Activated T-helper 17 cell treated with anti-CD3 and anti-CD28 coated beads, Interleukin-2, amount 50 U/mL, for 72 hours (primary cell): ENCODE data around the gene CFL1. TPM values are rescaled to one million over a fixed set of nuclear protein-coding genes. Genes with fewer than 3 reads are reported as not detected.

Experiments used
- ATAC-seq: fragments of 150-1000 bp; cut with Tn5 transposase; replicated peaks from 2 replicates; pipeline ENCODE4 v1.10.0; 2021; ENCODE audit warnings: mild to moderate bottlenecking, moderate library complexity
- H3K27ac Mint-ChIP-seq: one replicate; pipeline ENCODE4 v1.8.0; 2022; ENCODE audit warnings: mixed read lengths
- H3K27me3 Mint-ChIP-seq: one replicate; pipeline ENCODE4 v1.8.0; 2022; ENCODE audit warnings: mixed read lengths
- H3K36me3 Mint-ChIP-seq: one replicate; pipeline ENCODE4 v1.8.0; 2022; ENCODE audit warnings: low read depth, mild to moderate bottlenecking, mixed read lengths
- H3K4me1 Mint-ChIP-seq: one replicate; pipeline ENCODE4 v1.8.0; 2022; ENCODE audit warnings: mixed read lengths
- H3K4me3 Mint-ChIP-seq: one replicate; pipeline ENCODE4 v1.8.0; 2022; ENCODE audit warnings: mild to moderate bottlenecking, mixed read lengths
- H3K9me3 Mint-ChIP-seq: one replicate; pipeline ENCODE4 v1.8.0; 2022; ENCODE audit warnings: mixed read lengths
- total RNA-seq, 2 donors: library from RNA; stranded (reverse); gene quantifications; one replicate each; pipeline ENCODE4 v1.2.3, GENCODE V29; 2022

CFL1 gene
- total RNA-seq, 2 donors from 2014 or later = 682 to 1,566 TPM

DNA sequence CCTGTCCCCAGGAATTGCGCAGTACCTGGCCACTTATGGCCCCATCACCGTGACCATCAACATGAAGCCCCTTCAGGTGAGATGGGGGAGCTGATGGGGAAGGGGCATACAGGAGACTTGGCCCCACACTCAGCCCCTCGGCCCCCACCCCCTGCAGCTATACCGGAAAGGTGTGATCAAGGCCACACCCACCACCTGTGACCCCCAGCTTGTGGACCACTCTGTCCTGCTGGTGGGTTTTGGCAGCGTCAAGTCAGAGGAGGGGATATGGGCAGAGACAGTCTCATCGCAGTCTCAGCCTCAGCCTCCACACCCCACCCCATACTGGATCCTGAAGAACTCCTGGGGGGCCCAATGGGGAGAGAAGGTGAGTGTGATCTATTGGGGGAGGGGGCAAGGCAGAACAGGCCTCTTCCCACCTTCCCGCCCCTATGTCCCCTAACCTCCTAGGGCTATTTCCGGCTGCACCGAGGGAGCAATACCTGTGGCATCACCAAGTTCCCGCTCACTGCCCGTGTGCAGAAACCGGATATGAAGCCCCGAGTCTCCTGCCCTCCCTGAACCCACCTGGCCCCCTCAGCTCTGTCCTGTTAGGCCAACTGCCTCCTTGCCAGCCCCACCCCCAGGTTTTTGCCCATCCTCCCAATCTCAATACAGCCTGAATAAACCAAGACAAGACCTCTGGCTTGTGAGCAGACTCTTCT lies 25.2 kb upstream of the CFL1 start:
- Mint-ChIP-seq H3K9me3 (no peaks in the 10 kb centered on the region), H3K4me3 (no peak overlapping the region), H3K36me3 (peaks cover 45% of the 10 kb centered on the region), H3K27ac (no peak overlapping the region), H3K4me1 (peaks cover 24% of the 10 kb centered on the region), H3K27me3 (no peaks in the 10 kb centered on the region)
- ATAC-seq = no peak

DNA sequence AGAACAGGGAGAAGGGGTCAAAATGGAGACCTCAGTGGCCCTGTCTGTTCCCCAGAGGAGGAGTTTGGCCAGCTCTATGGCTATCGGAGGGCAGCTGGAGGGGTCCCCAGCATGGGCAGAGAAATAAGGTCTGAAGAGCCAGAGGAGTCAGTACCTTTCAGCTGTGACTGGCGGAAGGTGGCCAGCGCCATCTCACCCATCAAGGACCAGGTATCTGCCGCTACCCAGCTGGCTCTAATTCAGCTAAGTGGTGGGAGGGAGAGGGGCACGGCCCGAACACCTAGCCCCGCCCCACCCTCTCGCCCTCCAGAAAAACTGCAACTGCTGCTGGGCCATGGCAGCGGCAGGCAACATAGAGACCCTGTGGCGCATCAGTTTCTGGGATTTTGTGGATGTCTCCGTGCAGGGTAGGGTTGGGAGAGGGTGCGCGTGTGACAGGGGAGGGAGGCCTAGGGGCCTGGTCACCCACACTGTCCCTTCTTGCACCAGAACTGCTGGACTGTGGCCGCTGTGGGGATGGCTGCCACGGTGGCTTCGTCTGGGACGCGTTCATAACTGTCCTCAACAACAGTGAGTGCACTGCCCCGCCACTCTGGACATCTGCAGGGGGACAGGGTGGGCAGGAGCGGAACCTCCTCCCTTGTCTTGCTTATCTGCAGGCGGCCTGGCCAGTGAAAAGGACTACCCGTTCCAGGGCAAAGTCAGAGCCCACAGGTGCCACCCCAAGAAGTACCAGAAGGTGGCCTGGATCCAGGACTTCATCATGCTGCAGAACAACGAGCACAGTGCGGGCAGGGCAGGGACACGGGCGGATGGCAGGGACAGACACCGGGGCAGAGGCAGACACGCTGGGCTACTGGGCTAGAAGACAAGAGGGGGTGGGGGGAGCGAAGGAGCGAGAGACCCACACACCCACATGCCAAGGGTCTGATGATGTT lies 24.4 kb upstream of the CFL1 start:
- ATAC-seq = no peak
- H3K27ac Mint-ChIP-seq = peak overlapping the region; percentile 90
- H3K9me3 Mint-ChIP-seq = no peaks in the 10 kb centered on the region
- peaks cover 40% of the 10 kb centered on the region for H3K36me3 Mint-ChIP-seq
- no peaks in the 10 kb centered on the region for H3K27me3 Mint-ChIP-seq
- H3K4me1 Mint-ChIP-seq = peaks cover 24% of the 10 kb centered on the region
- H3K4me3 Mint-ChIP-seq = no peak overlapping the region

DNA sequence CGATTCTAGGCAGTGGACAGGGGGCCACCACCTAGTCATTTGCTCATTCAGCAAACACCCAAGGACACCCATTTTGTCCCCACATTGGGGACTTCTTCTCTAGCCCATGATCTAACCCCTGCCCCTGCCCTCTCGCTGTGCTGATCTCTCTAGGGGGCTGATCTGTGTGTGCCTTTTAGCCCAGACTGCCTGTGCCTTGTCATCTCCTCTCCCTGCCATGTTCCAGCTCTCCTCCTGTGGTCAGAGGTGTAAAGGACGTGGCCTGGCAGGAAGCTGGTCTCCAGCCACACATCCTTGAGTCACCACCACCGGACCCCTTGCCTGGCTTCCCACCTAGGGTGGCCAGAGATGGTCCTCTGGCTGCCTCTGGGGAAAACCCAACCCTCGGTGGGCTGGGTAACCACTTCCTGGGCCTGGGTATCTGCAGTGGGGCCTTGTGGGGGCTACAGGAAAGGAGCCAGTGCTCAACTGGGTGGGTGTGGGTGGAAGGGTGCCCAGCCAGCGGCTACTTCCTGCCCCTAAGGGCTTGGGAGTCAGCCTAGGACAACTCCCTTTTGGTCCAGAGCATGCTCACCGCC lies 23.0 kb upstream of the CFL1 start:
- peak overlapping the region; percentile 66 for H3K4me3 Mint-ChIP-seq
- peak overlapping the region; percentile 90 for H3K27ac Mint-ChIP-seq
- H3K4me1 Mint-ChIP-seq = peaks cover 16% of the 10 kb centered on the region
- H3K36me3 Mint-ChIP-seq = peaks cover 27% of the 10 kb centered on the region
- no peaks in the 10 kb centered on the region for H3K27me3 Mint-ChIP-seq
- peak; percentile 37 for ATAC-seq
- no peaks in the 10 kb centered on the region for H3K9me3 Mint-ChIP-seq

DNA sequence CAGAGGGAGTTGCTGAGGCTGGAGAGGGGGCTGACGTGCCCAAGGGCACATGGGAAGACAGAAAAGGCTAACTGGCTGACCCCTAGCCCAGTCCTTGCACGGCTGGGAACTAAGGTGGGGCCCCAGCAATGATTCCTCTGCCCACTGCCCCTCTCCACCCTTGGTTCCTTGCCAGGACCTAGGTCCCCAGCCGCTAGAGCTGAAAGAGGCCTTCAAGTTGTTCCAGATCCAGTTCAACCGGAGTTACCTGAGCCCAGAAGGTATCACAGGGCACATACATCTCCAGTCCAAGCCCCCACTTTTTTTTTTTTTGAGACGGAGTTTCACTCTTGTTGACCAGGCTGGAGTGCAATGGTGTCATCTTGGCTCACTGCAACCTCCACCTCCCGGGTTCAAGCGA lies 22.0 kb upstream of the CFL1 start:
- Mint-ChIP-seq H3K9me3 (no peaks in the 10 kb centered on the region), H3K27ac (peak overlapping the region; percentile 61), H3K4me3 (peak overlapping the region; percentile 66), H3K4me1 (peaks cover 16% of the 10 kb centered on the region), H3K27me3 (no peaks in the 10 kb centered on the region), H3K36me3 (peaks cover 18% of the 10 kb centered on the region)
- ATAC-seq = no peak

DNA sequence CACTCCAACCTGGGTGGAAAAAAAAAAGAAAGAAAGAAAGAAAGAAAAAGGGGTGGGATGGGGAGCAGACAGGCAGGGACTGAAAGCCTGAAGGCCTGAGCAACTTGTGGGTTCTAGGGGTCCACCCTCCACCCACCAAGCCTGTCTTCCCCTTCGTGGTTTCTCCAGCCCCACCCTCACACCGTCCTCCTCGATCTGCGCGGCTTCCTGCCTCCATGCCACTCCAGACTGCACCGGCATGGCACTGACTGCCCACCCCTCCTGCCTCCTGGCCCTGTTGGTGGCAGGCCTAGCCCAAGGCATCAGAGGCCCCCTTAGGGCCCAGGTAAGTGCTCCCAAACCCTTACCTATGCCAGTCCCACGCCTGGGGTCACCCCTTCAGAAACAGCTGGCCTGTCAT lies 21.6 kb upstream of the CFL1 start, which contains the start of gene CTSW:
CTSW (plus strand) TSS at position 221 of the 400 bp plus-strand sequence; CDS start at position 239, 18 bp downstream.
- Mint-ChIP-seq H3K36me3 (peaks cover 14% of the 10 kb centered on the region), H3K9me3 (no peaks in the 10 kb centered on the region), H3K27me3 (no peaks in the 10 kb centered on the region), H3K4me3 (peak within 1 kb of the TSS; percentile 66), H3K27ac (peak within 1 kb of the TSS; percentile 90), H3K4me1 (peaks cover 14% of the 10 kb centered on the region)
- peak; percentile 49 for ATAC-seq

DNA sequence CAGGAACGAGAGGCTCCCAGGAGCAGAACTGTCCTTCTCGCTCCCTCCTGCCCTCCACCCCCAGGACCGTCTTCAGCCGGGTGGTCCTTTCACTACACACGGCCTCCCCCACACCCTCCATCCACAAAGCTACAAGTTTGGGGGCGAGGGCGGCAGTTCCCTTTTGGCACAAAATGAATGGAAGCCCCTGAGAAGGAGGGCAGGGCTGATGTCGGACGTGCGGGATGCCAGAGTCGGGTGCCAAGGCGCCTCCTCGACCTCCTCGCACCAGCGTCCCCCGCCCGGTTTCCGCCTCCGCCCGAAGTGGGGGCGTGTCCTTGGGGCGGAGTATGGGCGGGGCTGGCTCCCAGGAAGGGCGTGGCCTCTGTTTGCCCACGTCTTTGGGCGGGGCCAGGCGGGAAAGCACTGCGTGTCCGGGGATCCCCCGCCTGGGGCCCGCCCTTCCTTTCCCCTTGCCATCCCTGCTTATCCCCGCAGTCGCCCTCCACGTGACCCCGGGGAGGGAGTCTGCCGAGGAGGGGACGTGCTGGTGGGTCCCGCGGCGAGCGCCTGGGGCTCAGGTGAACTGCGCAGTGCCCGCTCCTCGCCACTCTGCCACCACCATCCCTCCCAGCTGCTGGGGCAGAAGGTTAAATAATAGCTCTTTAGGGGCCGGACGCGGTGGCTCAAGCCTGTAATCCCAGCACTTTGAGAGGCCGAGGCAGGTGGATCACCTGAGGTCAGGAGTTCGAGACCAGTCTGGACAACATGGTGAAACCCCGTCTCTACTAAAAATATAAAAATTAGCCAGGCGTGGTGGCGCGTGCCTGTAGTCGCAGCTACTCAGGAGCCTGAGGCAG lies 15.6 kb upstream of the CFL1 start:
- peak; percentile 93 for ATAC-seq
- Mint-ChIP-seq H3K9me3 (no peaks in the 10 kb centered on the region), H3K4me1 (no peaks in the 10 kb centered on the region), H3K27ac (peak overlapping the region; percentile 94), H3K4me3 (peak overlapping the region; percentile 92), H3K36me3 (peaks cover 6% of the 10 kb centered on the region), H3K27me3 (no peaks in the 10 kb centered on the region)

DNA sequence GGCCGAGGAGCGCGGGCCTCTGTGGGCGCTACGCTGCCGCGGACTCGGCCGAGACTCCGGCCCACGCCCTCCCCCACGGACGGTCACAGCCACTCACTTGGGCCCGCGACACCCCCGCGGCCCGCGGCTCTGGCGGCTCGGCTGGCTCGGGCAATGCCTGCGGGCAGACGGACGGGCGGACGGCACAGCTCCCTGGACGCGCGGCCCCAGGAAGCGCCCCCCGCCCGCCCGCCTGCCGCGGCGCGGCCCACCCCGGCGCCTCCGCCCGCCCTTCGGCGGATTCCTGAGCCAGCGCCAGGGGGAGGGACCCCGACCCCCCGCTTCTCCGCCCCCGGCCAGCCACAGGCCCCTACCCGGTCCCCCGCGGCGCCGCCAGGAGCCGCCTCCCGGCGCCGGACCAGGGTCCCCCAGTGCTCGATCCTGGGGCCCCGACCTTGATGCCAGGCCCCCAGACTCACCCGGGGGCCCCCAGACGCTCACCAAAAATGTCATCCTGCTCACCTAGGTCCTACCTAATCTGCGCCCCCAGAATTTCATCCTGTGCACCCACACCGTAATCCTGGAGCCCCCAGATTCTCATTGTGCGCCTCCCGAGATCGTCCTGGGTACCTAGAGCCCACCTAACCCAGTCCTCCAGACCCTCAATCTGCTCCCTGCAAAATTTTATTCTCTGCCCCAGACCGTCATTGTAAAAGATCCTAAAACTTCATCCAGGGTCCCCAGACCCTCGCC lies 14.8 kb upstream of the CFL1 start, which contains the start of gene EFEMP2:
EFEMP2 (minus strand) TSS at position 215 of the 732 bp plus-strand sequence. CDS start 446 bp downstream, outside the sequence.
- Mint-ChIP-seq H3K9me3 (no peaks in the 10 kb centered on the region), H3K4me3 (peak within 1 kb of the TSS; percentile 92), H3K27ac (peak within 1 kb of the TSS; percentile 94), H3K27me3 (no peaks in the 10 kb centered on the region), H3K36me3 (peaks cover 6% of the 10 kb centered on the region), H3K4me1 (no peaks in the 10 kb centered on the region)
- no peak for ATAC-seq

DNA sequence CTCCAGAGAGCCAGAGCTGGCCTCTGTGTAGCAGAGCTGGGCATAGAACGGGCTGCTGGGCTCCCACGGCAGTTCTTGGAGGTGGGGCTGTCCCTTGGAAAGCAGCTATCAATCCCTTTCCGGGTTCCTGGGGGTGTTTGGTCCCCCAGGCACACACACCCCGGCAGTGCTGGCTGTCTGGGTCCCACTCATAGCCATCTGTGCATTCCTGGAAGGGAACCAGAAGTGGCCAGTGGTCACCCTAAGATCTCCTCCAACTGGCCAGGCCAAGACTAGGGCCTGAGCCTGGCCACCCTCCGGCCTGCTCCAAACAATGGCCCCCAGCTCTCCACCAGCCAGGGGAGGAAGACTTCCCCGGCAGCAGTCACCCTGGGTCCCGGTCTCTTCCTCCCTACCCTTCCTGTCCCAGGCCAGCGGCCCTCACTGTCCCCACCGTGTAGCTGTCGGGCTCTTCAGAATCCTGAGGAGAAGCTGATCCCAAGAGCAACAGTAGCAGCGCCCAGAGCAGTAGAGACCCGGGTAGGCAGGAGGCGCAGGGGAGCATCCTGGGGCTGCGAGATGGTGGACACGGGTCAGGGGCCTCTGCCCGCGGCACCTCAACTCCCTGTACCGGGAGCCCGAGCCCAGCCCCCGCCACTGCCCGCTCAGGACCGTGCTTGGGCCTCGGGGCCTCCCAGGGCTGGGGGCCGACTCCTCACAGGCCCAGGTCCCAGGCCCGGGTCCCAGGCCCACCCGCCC lies 14.0 kb upstream of the CFL1 start:
- H3K27me3 Mint-ChIP-seq = no peaks in the 10 kb centered on the region
- peak overlapping the region; percentile 36 for H3K27ac Mint-ChIP-seq
- H3K4me1 Mint-ChIP-seq = no peaks in the 10 kb centered on the region
- H3K36me3 Mint-ChIP-seq = peaks cover 13% of the 10 kb centered on the region
- ATAC-seq = no peak
- H3K9me3 Mint-ChIP-seq = no peaks in the 10 kb centered on the region
- peak overlapping the region; percentile 41 for H3K4me3 Mint-ChIP-seq

DNA sequence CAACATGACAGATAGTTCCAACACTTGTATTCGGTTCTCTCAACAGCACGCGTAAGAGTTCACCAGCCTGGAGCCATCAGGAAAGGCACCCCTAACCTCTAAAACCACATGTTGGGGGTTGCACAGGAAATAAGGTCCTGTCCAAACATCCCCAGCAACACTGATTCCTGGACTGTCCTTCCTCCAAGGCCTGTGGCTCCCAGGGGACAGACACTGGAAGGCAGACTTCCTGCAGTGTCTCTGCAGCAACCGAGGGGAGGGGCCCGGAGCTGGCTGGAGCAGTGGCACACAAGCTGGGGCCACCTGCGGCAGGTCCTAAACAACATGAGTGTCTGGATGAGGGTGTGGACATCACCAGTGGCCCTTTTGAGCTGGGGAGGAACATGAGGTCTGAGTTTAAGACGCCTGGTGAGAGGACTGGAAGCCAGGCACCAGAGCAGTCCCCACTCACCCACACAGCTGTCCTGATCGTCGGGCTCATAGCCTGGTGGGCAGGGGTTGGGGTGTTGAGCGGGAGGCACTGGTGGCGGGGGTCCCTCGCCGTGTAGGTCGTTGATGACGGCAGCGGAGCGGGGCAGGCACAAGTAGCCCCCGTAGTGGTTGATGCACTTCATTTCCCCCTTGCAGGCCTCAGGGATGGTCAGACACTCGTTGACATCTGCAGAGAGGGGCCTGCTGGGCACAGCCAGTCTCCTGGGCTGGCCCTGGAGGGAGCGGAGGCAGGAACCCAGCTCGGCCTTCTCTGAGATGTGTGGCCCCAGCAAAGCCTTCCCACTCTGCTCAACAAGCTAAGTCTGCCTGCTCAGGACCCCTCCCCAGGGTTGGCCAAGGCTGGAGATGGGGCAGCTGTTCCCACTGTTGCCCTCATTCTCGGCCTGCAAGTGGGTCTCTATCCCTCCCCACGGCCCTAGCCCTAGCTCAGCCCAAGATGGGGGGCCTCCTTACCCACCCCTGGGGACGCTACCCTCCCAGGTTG lies 13.0 kb upstream of the CFL1 start:
- H3K36me3 Mint-ChIP-seq = peaks cover 20% of the 10 kb centered on the region
- ATAC-seq = no peak
- H3K4me3 Mint-ChIP-seq = peak overlapping the region; percentile 41
- no peaks in the 10 kb centered on the region for H3K27me3 Mint-ChIP-seq
- no peaks in the 10 kb centered on the region for H3K4me1 Mint-ChIP-seq
- H3K27ac Mint-ChIP-seq = peak overlapping the region; percentile 46
- H3K9me3 Mint-ChIP-seq = no peaks in the 10 kb centered on the region

DNA sequence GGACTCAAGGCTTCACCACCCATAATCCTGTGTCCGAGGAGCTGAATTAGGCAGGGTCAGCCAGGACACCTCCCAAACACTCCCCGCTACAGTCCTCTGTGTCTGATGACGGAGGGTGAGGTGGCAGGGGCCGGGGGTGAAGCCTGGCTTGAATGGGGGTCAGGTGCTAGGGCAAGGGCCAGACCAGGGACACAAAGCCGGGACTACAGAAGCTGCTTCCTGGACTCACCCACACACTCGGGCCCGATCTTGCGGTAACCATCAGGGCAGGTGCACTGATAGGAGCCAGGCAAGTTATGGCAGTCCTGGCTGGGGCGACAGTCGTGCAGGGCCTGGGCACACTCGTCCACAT lies 12.3 kb upstream of the CFL1 start:
- Mint-ChIP-seq H3K27me3 (no peaks in the 10 kb centered on the region), H3K9me3 (no peaks in the 10 kb centered on the region), H3K27ac (peak overlapping the region; percentile 46), H3K36me3 (peaks cover 27% of the 10 kb centered on the region), H3K4me1 (peaks cover under 1% of the 10 kb centered on the region), H3K4me3 (peak overlapping the region; percentile 29)
- ATAC-seq = no peak

DNA sequence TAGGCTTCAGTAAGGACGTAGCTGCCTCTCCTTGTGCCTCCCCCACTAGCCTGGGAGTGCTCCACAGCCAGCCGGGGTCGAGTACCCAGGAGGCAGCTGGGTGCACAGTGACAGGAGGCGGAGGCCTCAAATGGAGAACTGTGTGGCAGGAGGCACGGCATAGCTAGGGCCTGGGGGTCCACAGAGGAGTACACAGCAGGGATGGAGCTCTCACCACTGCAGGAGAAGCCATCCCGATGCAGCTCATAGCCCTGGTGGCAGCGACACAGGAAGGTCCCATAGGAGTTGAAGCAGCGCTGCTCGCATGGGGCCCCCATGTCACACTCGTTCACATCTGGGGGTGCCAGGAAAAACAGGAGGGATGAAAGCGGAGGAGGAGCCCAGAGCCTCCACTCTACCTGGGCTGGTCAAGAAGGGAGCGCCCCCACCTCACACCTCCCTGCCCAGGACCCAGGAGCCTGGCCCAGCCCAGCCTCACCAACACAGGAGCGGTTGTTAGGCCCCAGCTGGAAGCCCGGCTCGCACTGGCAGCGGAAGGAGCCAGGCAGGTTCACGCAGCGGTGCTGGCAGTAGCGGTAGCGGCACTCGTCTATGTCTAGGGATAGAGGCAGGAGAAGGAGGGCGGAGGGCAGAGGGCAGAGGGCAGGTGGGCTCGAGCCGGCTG lies 11.8 kb upstream of the CFL1 start:
- H3K4me3 Mint-ChIP-seq = no peak overlapping the region
- H3K27me3 Mint-ChIP-seq = no peaks in the 10 kb centered on the region
- H3K9me3 Mint-ChIP-seq = no peaks in the 10 kb centered on the region
- peak overlapping the region; percentile 46 for H3K27ac Mint-ChIP-seq
- H3K4me1 Mint-ChIP-seq = peaks cover 4% of the 10 kb centered on the region
- H3K36me3 Mint-ChIP-seq = peaks cover 32% of the 10 kb centered on the region
- no peak for ATAC-seq
